ENCODE measurements around the gene DHX29. TPM values are rescaled to one million over a fixed set of nuclear protein-coding genes. Genes with fewer than 3 reads are reported as not detected.
A peak's percentile ranks its signal among the peaks of the same experiment; 100 is the strongest.

Gene DHX29
- total and polyA plus RNA-seq, 4 donors: 8.6 to 43.8 (median 21.5) TPM

- H3K4me1 ChIP-seq (ENCODE audit: control insufficient read depth in 4 of 4, insufficient read depth in 4 of 4, low read length in 3 of 4): peaks cover 4 to 32% (median 29%) of the 10 kb centered on the region in 4 donors
These were observed 851 bp upstream of the DHX29 start for GRCh38 chr5:55308254-55308836.

GRCh38 chr5:55306641-55307382, 682 bp downstream of the DHX29 start:
- 6% methylated on average over 12 of the region's 12 CpGs for WGBS
- Histone ChIP-seq H3K27ac (ENCODE audit: low read depth in 1 of 2, low read length in 2 of 2) (peak overlapping the region; percentile 94 to 96), H3K36me3 (ENCODE audit: control insufficient read depth in 4 of 4, insufficient read depth in 3 of 4, low read depth in 1 of 4, low read length in 3 of 4) (no peaks in the 10 kb centered on the region), H3K9me3 (ENCODE audit: control insufficient read depth in 4 of 4, low read length in 3 of 4) (no peaks in the 10 kb centered on the region), H3K9ac (ENCODE audit: low read depth in 1 of 2, low read length in 2 of 2) (peak overlapping the region; percentile 96 to 97), H3K4me1 (ENCODE audit: control insufficient read depth in 4 of 4, insufficient read depth in 4 of 4, low read length in 3 of 4) (peaks cover 5 to 37% (median 29%) of the 10 kb centered on the region in 4 donors), H3K27me3 (ENCODE audit: control insufficient read depth in 4 of 4, insufficient read depth in 4 of 4, low read length in 3 of 4) (no peaks in the 10 kb centered on the region), H3K4me3 (ENCODE audit: low read depth in 1 of 3, low read length in 3 of 3) (peak overlapping the region; percentile 95 to 99 (median 98))
- peak; percentile 36 for DNase-seq (ENCODE audit: low spot score)
- TF ChIP-seq GABPA (IDR thresholded peaks at IDR 0.05 in 1 of 2, conservative IDR thresholded peaks at IDR 0.05 in 1 of 2): no peak
- no peak for TF ChIP-seq REST (IDR thresholded peaks at IDR 0.05)

More at GRCh38 chr5:55308254-55308836, 851 bp upstream of the DHX29 start:
- TF ChIP-seq FOXA2 (IDR thresholded peaks at IDR 0.05) (no peak), TAF1 (conservative IDR thresholded peaks at IDR 0.05) (peak; percentile 47)
- peak overlapping the region; percentile 96 to 100 for H3K9ac ChIP-seq (ENCODE audit: low read depth in 1 of 2, low read length in 2 of 2)
- H3K27me3 ChIP-seq (ENCODE audit: control insufficient read depth in 4 of 4, insufficient read depth in 4 of 4, low read length in 3 of 4): no peaks in the 10 kb centered on the region
- peak overlapping the region; percentile 94 to 96 for H3K27ac ChIP-seq (ENCODE audit: low read depth in 1 of 2, low read length in 2 of 2)
- under 1% methylated on average over 13 of the region's 13 CpGs for WGBS
- peak overlapping the region; percentile 95 to 99 (median 98) for H3K4me3 ChIP-seq (ENCODE audit: low read depth in 1 of 3, low read length in 3 of 3)
- DNase-seq (ENCODE audit: low spot score): no peak
- no peaks in the 10 kb centered on the region for H3K9me3 ChIP-seq (ENCODE audit: control insufficient read depth in 4 of 4, low read length in 3 of 4)
- H3K36me3 ChIP-seq (ENCODE audit: control insufficient read depth in 4 of 4, insufficient read depth in 3 of 4, low read depth in 1 of 4, low read length in 3 of 4): no peaks in the 10 kb centered on the region

GRCh38 chr5:55305345-55305744, 2.1 kb downstream of the DHX29 start:
- Histone ChIP-seq H3K4me3 (ENCODE audit: low read depth in 1 of 3, low read length in 3 of 3) (no peak overlapping the region), H3K9me3 (ENCODE audit: control insufficient read depth in 4 of 4, low read length in 3 of 4) (peaks cover 0 to 2% (median 0%) of the 10 kb centered on the region in 4 donors), H3K27ac (ENCODE audit: low read depth in 1 of 2, low read length in 2 of 2) (no peak overlapping the region), H3K36me3 (ENCODE audit: control insufficient read depth in 4 of 4, insufficient read depth in 3 of 4, low read depth in 1 of 4, low read length in 3 of 4) (peaks cover 0 to 5% (median 1%) of the 10 kb centered on the region in 4 donors), H3K4me1 (ENCODE audit: control insufficient read depth in 4 of 4, insufficient read depth in 4 of 4, low read length in 3 of 4) (peaks cover 4 to 37% (median 29%) of the 10 kb centered on the region in 4 donors), H3K27me3 (ENCODE audit: control insufficient read depth in 4 of 4, insufficient read depth in 4 of 4, low read length in 3 of 4) (no peaks in the 10 kb centered on the region), H3K9ac (ENCODE audit: low read depth in 1 of 2, low read length in 2 of 2) (no peak overlapping the region)
- DNase-seq (ENCODE audit: low spot score): no peak
- TF ChIP-seq CTCF (IDR thresholded peaks at IDR 0.05; ENCODE audit: low read depth, low read length, missing input control) (no peak), FOXA1 (IDR thresholded peaks at IDR 0.05) (no peak), NR2F2 (IDR thresholded peaks at IDR 0.05) (no peak), GABPA (IDR thresholded peaks at IDR 0.05 in 1 of 2, conservative IDR thresholded peaks at IDR 0.05 in 1 of 2) (no peak)
- 80% methylated on average over 4 of the region's 4 CpGs for WGBS

Measured in liver (tissue), 9 donors.